Choroid plexus epithelial cell (primary cell): Measurements from ENCODE around the gene AKT3.

Experiments used
- DNase-seq: peaks from one replicate; pipeline ENCODE4 v3.0.0-alpha.2; 2010; ENCODE audit warnings: low read depth
- H3K4me3 ChIP-seq: 2 replicates; pipeline ENCODE4 v1.5.1; 2011; ENCODE audit warnings: low read depth, mild to moderate bottlenecking, control low read depth, low read length, moderate library complexity
- CTCF ChIP-seq: conservative IDR thresholded peaks from 2 replicates; pipeline ENCODE4 v1.5.1; 2011; ENCODE audit warnings: low read depth, mild to moderate bottlenecking, control low read depth, inconsistent platforms, low read length, moderate library complexity

AKT3 gene

GRCh38 chr1:243763806-243764205 is 86.2 kb downstream of the AKT3 start:
- peak; percentile 15 for TF ChIP-seq CTCF
- DNase-seq = no peak
- H3K4me3 ChIP-seq = no peak overlapping the region

- H3K4me3 ChIP-seq = no peak overlapping the region
- no peak for DNase-seq
- no peak for TF ChIP-seq CTCF
These were observed 91.4 kb downstream of the AKT3 start for GRCh38 chr1:243758647-243759046.

- DNase-seq = no peak
- H3K4me3 ChIP-seq = no peak overlapping the region
- TF ChIP-seq CTCF = no peak
These were observed 93.5 kb downstream of the AKT3 start for GRCh38 chr1:243756529-243756928.

GRCh38 chr1:243754348-243754747 is 95.7 kb downstream of the AKT3 start:
- TF ChIP-seq CTCF = no peak
- DNase-seq = no peak
- H3K4me3 ChIP-seq = no peak overlapping the region

- no peak overlapping the region for H3K4me3 ChIP-seq
- no peak for TF ChIP-seq CTCF
- DNase-seq = no peak
These were observed 98.5 kb downstream of the AKT3 start for GRCh38 chr1:243751506-243751905.

GRCh38 chr1:243748706-243749283 is 101.2 kb downstream of the AKT3 start:
- no peak overlapping the region for H3K4me3 ChIP-seq
- peak; percentile 94 for DNase-seq
- peak; percentile 72 for TF ChIP-seq CTCF

- no peak for TF ChIP-seq CTCF
- DNase-seq = peak; percentile 22
- no peak overlapping the region for H3K4me3 ChIP-seq
These were observed 101.8 kb downstream of the AKT3 start for GRCh38 chr1:243748227-243748626.
